HG02678 (cell line): Measurements from ENCODE around the gene ZBTB22.

ENCODE experiments used
- ATAC-seq: cut with Tn5 transposase; IDR thresholded peaks from one replicate; pipeline ENCODE4 v1.9.1; 2021; ENCODE audit warnings: mild to moderate bottlenecking, moderate library complexity; ENCODE audit not compliant: unreplicated experiment

ZBTB22 gene

GRCh38 chr6:33333666-33334065 is 16.1 kb upstream of the ZBTB22 start:
- no peak for ATAC-seq

- ATAC-seq = no peak
Observed at GRCh38 chr6:33330736-33331135, 13.2 kb upstream of the ZBTB22 start.

GRCh38 chr6:33329058-33329457 is 11.5 kb upstream of the ZBTB22 start:
- ATAC-seq = no peak

GRCh38 chr6:33324125-33324524 is 6.6 kb upstream of the ZBTB22 start:
- no peak for ATAC-seq

- ATAC-seq = no peak
Observed at GRCh38 chr6:33323623-33323948, 6.0 kb upstream of the ZBTB22 start.

GRCh38 chr6:33321227-33321626 is 3.7 kb upstream of the ZBTB22 start:
- ATAC-seq = no peak

- no peak for ATAC-seq
Observed at GRCh38 chr6:33320315-33321181, 3.0 kb upstream of the ZBTB22 start.

- ATAC-seq = no peak
Observed at GRCh38 chr6:33319939-33320314, 2.4 kb upstream of the ZBTB22 start.

GRCh38 chr6:33318426-33319073 is 1.0 kb upstream of the ZBTB22 start:
- no peak for ATAC-seq

- no peak for ATAC-seq
Observed at GRCh38 chr6:33317419-33317668, 200 bp downstream of the ZBTB22 start.

- ATAC-seq = no peak
Observed at GRCh38 chr6:33316603-33317418, 733 bp downstream of the ZBTB22 start.

GRCh38 chr6:33315793-33316602 is 1.5 kb downstream of the ZBTB22 start:
- ATAC-seq = no peak

- no peak for ATAC-seq
Observed at GRCh38 chr6:33314943-33315792, 2.4 kb downstream of the ZBTB22 start.

GRCh38 chr6:33314515-33314942 is 3.0 kb downstream of the ZBTB22 start:
- no peak for ATAC-seq

- no peak for ATAC-seq
Observed at GRCh38 chr6:33313709-33314514, 3.6 kb downstream of the ZBTB22 start, which contains the start of gene TAPBP. Gene TAPBP, minus strand, starts transcription at chr6:33314078. Its CDS starts 37 bp downstream, at chr6:33314041.

GRCh38 chr6:33313105-33313708 is 4.3 kb downstream of the ZBTB22 start:
- ATAC-seq = no peak

GRCh38 chr6:33312361-33313104 is 5.0 kb downstream of the ZBTB22 start:
- peak; percentile 38 for ATAC-seq

- ATAC-seq = no peak
Observed at GRCh38 chr6:33306356-33306755, 11.2 kb downstream of the ZBTB22 start.
